Esophagus squamous epithelium (tissue), 4 donors: ENCODE measurements around the gene GPER1.

Source experiments
- POLR2A ChIP-seq, 4 donors: fragments of 450-650 bp; IDR thresholded peaks; one replicate each; pipeline ENCODE4 v1.6.1; 2017; ENCODE audit warnings: antibody characterized with exemption in 4 of 4, mild to moderate bottlenecking in 4 of 4, moderate library complexity in 3 of 4
- TF ChIP-seq, protein P1 (sequence below), 6 experiments: fragments of 450-650 bp in 4 of 6; fragments of 200-600 bp in 2 of 6; sonication (generic) in 2 of 6; IDR thresholded peaks; one replicate each; pipeline ENCODE4 v1.5.1; 2016 to 2019; ENCODE audit warnings: antibody characterized with exemption in 6 of 6, mild to moderate bottlenecking in 4 of 6, moderate library complexity in 4 of 6

DNA sequence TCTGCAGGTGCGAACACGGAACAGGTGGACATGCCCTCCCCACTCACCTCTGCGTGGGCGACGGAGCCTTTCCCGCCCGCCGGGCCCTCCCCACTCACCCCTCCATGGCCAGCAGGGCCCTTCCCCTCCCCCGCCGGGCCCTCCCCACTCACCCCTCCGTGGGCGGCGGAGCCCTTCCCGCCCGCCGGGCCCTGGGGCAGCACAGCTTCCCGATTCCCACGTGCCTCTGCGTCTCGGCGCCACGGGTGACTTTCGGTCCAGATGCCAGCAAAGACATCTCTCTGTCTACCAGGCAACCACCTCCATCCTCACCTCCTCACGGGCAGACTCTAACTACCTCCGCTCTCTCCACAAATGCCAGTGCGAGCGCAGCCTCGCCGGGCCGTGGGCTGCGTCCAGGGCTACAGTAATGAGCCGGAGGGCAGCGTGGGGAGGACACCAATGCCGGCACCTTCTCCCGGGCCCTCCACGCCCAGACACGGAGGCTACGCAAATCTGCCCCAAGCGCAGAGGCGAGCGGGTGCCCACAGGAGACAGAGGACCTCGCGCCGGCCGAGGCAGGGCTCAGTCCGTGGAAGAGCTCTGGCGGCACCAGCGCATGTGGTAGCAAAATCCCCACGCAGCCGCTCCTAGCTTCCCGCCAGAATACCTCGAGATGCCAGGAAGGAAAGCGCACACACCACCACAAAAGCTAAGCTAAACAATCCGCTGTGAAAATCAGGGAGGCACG, 21.8 kb downstream of the GPER1 start:
- TF ChIP-seq, protein P1, sequence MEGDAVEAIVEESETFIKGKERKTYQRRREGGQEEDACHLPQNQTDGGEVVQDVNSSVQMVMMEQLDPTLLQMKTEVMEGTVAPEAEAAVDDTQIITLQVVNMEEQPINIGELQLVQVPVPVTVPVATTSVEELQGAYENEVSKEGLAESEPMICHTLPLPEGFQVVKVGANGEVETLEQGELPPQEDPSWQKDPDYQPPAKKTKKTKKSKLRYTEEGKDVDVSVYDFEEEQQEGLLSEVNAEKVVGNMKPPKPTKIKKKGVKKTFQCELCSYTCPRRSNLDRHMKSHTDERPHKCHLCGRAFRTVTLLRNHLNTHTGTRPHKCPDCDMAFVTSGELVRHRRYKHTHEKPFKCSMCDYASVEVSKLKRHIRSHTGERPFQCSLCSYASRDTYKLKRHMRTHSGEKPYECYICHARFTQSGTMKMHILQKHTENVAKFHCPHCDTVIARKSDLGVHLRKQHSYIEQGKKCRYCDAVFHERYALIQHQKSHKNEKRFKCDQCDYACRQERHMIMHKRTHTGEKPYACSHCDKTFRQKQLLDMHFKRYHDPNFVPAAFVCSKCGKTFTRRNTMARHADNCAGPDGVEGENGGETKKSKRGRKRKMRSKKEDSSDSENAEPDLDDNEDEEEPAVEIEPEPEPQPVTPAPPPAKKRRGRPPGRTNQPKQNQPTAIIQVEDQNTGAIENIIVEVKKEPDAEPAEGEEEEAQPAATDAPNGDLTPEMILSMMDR (IDR thresholded peaks at IDR 0.05) = no peak
- no peak for TF ChIP-seq POLR2A (IDR thresholded peaks at IDR 0.05)
